Immature natural killer cell (primary cell): ENCODE data around the gene PDE4D. TPM values are rescaled to one million over a fixed set of nuclear protein-coding genes. Genes with fewer than 3 reads are reported as not detected.
"Not testable (repeated sequence)": the region's sequence is repeated elsewhere in the genome, so short reads cannot be mapped to it uniquely, and the experiment has no call there.

Experiments
- DNase-seq, 3 donors: peaks; one replicate each; pipeline ENCODE4 v3.0.0; 2022; ENCODE audit warnings: mixed read lengths in 1 of 3
- H3K27ac Mint-ChIP-seq, 6 donors: one replicate each; pipeline ENCODE4 v1.8.0; 2020; ENCODE audit warnings: mixed read lengths in 6 of 6, mild to moderate bottlenecking in 5 of 6, inconsistent platforms in 4 of 6, moderate library complexity in 3 of 6
- H3K27me3 Mint-ChIP-seq, 3 donors: one replicate each; pipeline ENCODE4 v1.8.0; 2020 to 2021; ENCODE audit warnings: low read depth in 3 of 3, mild to moderate bottlenecking in 3 of 3, mixed read lengths in 3 of 3, moderate library complexity in 3 of 3, inconsistent platforms in 1 of 3
- H3K36me3 Mint-ChIP-seq, 3 donors: one replicate each; pipeline ENCODE4 v1.8.0; 2020; ENCODE audit warnings: mixed read lengths in 3 of 3, inconsistent platforms in 2 of 3, mild to moderate bottlenecking in 2 of 3
- H3K4me1 Mint-ChIP-seq, 2 donors: one replicate each; pipeline ENCODE4 v1.8.0; 2020; ENCODE audit warnings: inconsistent platforms in 2 of 2, mild to moderate bottlenecking in 2 of 2, mixed read lengths in 2 of 2, moderate library complexity in 1 of 2
- H3K4me3 Mint-ChIP-seq, 5 donors: one replicate each; pipeline ENCODE4 v1.8.0; 2020; ENCODE audit warnings: mild to moderate bottlenecking in 5 of 5, mixed read lengths in 5 of 5, inconsistent platforms in 3 of 5, moderate library complexity in 3 of 5
- H3K9me3 Mint-ChIP-seq, 6 donors: one replicate each; pipeline ENCODE4 v1.8.0; 2020; ENCODE audit warnings: mild to moderate bottlenecking in 6 of 6, mixed read lengths in 6 of 6, inconsistent platforms in 4 of 6, moderate library complexity in 3 of 6
- polyA plus RNA-seq, 3 donors: library from polyadenylated mRNA; unstranded; fragments of 300-500 nt; fragmentation: Illumina TruSeq; gene quantifications; one replicate each; pipeline ENCODE4 v1.2.3, GENCODE V29; 2021

PDE4D gene
- polyA plus RNA-seq, 3 donors from 2014 or later, result 10.7 to 15.4 (median 12.6) TPM

GRCh38 chr5:59390074-59390659, 503.4 kb downstream of the PDE4D start:
- H3K9me3 Mint-ChIP-seq, result no peaks in the 10 kb centered on the region

GRCh38 chr5:59387127-59387526, 506.4 kb downstream of the PDE4D start:
- no peak overlapping the region for H3K27ac Mint-ChIP-seq
- no peaks in the 10 kb centered on the region for H3K36me3 Mint-ChIP-seq
- H3K4me3 Mint-ChIP-seq, result no peak overlapping the region

More at GRCh38 chr5:59390074-59390659, 503.4 kb downstream of the PDE4D start:
- Mint-ChIP-seq H3K27ac (no peak overlapping the region), H3K4me3 (no peak overlapping the region), H3K27me3 (peaks cover 2 to 5% (median 2%) of the 10 kb centered on the region in 3 donors), H3K36me3 (no peaks in the 10 kb centered on the region), H3K4me1 (no peaks in the 10 kb centered on the region)
- DNase-seq, result peak in 2 of 3 donors; percentile 9 to 11

GRCh38 chr5:59385700-59386099, 507.8 kb downstream of the PDE4D start:
- H3K27ac Mint-ChIP-seq, result no peak overlapping the region

More at GRCh38 chr5:59387127-59387526, 506.4 kb downstream of the PDE4D start:
- Mint-ChIP-seq H3K27me3 (peaks cover 2 to 9% (median 2%) of the 10 kb centered on the region in 3 donors), H3K9me3 (no peaks in the 10 kb centered on the region), H3K4me1 (no peaks in the 10 kb centered on the region)
- DNase-seq, result no peak

GRCh38 chr5:59380350-59380951, 513.1 kb downstream of the PDE4D start:
- H3K27ac Mint-ChIP-seq, result peak overlapping the region in 5 of 6 donors; percentile 7 to 72 (median 18)
- peaks cover 5 to 9% of the 10 kb centered on the region in 2 donors for H3K4me1 Mint-ChIP-seq
- peak; percentile 64 to 75 (median 65) for DNase-seq
- peak overlapping the region in 1 of 5 donors; percentile 2 for H3K4me3 Mint-ChIP-seq
- no peaks in the 10 kb centered on the region for H3K9me3 Mint-ChIP-seq
- H3K27me3 Mint-ChIP-seq, result peaks cover 6 to 11% (median 7%) of the 10 kb centered on the region in 3 donors
- H3K36me3 Mint-ChIP-seq, result no peaks in the 10 kb centered on the region

More at GRCh38 chr5:59385700-59386099, 507.8 kb downstream of the PDE4D start:
- no peak for DNase-seq
- Mint-ChIP-seq H3K36me3 (no peaks in the 10 kb centered on the region), H3K4me3 (no peak overlapping the region), H3K4me1 (peaks cover 0 to under 1% of the 10 kb centered on the region in 2 donors), H3K27me3 (peaks cover 2 to 9% (median 2%) of the 10 kb centered on the region in 3 donors), H3K9me3 (no peaks in the 10 kb centered on the region)

GRCh38 chr5:59374036-59374435, 519.5 kb downstream of the PDE4D start:
- Mint-ChIP-seq H3K27me3 (peaks cover 6 to 17% (median 12%) of the 10 kb centered on the region in 3 donors), H3K9me3 (peaks cover 9 to 23% (median 13%) of the 10 kb centered on the region in 6 donors)
- not testable (repeated sequence) for DNase-seq, H3K36me3 Mint-ChIP-seq, H3K4me1 Mint-ChIP-seq, H3K4me3 Mint-ChIP-seq, H3K27ac Mint-ChIP-seq

- Mint-ChIP-seq H3K27me3 (peaks cover 3 to 18% (median 9%) of the 10 kb centered on the region in 3 donors), H3K36me3 (peaks cover 0 to 10% (median 8%) of the 10 kb centered on the region in 3 donors), H3K9me3 (peaks cover 9 to 23% (median 13%) of the 10 kb centered on the region in 6 donors), H3K4me3 (no peak overlapping the region), H3K4me1 (peaks cover 3 to 6% of the 10 kb centered on the region in 2 donors), H3K27ac (no peak overlapping the region)
- no peak for DNase-seq
Measured at GRCh38 chr5:59371525-59372127, 521.9 kb downstream of the PDE4D start.

- H3K4me3 Mint-ChIP-seq, result no peak overlapping the region
- H3K27me3 Mint-ChIP-seq, result peaks cover 0 to 10% (median 6%) of the 10 kb centered on the region in 3 donors
- no peaks in the 10 kb centered on the region for H3K36me3 Mint-ChIP-seq
- peaks cover 2 to 14% (median 9%) of the 10 kb centered on the region in 6 donors for H3K9me3 Mint-ChIP-seq
- H3K4me1 Mint-ChIP-seq, result peaks cover 3 to 6% of the 10 kb centered on the region in 2 donors
- DNase-seq, result no peak
- H3K27ac Mint-ChIP-seq, result no peak overlapping the region
Measured at GRCh38 chr5:59368951-59369350, 524.6 kb downstream of the PDE4D start.

GRCh38 chr5:59367791-59368394, 525.6 kb downstream of the PDE4D start:
- peak overlapping the region in 1 of 5 donors; percentile 27 for H3K4me3 Mint-ChIP-seq
- peaks cover 3 to 6% of the 10 kb centered on the region in 2 donors for H3K4me1 Mint-ChIP-seq
- DNase-seq, result peak; percentile 43 to 55 (median 50)
- H3K36me3 Mint-ChIP-seq, result no peaks in the 10 kb centered on the region
- no peak overlapping the region for H3K27ac Mint-ChIP-seq
- peaks cover 0 to 9% (median 6%) of the 10 kb centered on the region in 3 donors for H3K27me3 Mint-ChIP-seq
- H3K9me3 Mint-ChIP-seq, result peaks cover 0 to 3% (median 1%) of the 10 kb centered on the region in 6 donors

GRCh38 chr5:59366784-59367183, 526.7 kb downstream of the PDE4D start:
- Mint-ChIP-seq H3K4me1 (peaks cover 3 to 6% of the 10 kb centered on the region in 2 donors), H3K4me3 (no peak overlapping the region), H3K9me3 (no peaks in the 10 kb centered on the region), H3K36me3 (no peaks in the 10 kb centered on the region), H3K27ac (no peak overlapping the region), H3K27me3 (peaks cover 0 to 7% (median 4%) of the 10 kb centered on the region in 3 donors)
- DNase-seq, result no peak

GRCh38 chr5:59362438-59362837, 531.1 kb downstream of the PDE4D start:
- no peak overlapping the region for H3K4me3 Mint-ChIP-seq
- no peak for DNase-seq
- H3K36me3 Mint-ChIP-seq, result no peaks in the 10 kb centered on the region
- no peaks in the 10 kb centered on the region for H3K9me3 Mint-ChIP-seq
- peaks cover 3 to 8% (median 5%) of the 10 kb centered on the region in 3 donors for H3K27me3 Mint-ChIP-seq
- peaks cover 19 to 22% of the 10 kb centered on the region in 2 donors for H3K4me1 Mint-ChIP-seq
- no peak overlapping the region for H3K27ac Mint-ChIP-seq

- no peak overlapping the region for H3K4me3 Mint-ChIP-seq
- peaks cover 29 to 31% of the 10 kb centered on the region in 2 donors for H3K4me1 Mint-ChIP-seq
- peaks cover 10 to 14% (median 14%) of the 10 kb centered on the region in 3 donors for H3K27me3 Mint-ChIP-seq
- H3K36me3 Mint-ChIP-seq, result no peaks in the 10 kb centered on the region
- no peak overlapping the region for H3K27ac Mint-ChIP-seq
- no peak for DNase-seq
- H3K9me3 Mint-ChIP-seq, result no peaks in the 10 kb centered on the region
Measured at GRCh38 chr5:59361454-59361853, 532.1 kb downstream of the PDE4D start.

- H3K27me3 Mint-ChIP-seq, result peaks cover 10 to 16% (median 14%) of the 10 kb centered on the region in 3 donors
- H3K4me3 Mint-ChIP-seq, result no peak overlapping the region
- no peaks in the 10 kb centered on the region for H3K9me3 Mint-ChIP-seq
- peak overlapping the region in 2 of 6 donors; percentile 1 to 11 for H3K27ac Mint-ChIP-seq
- H3K36me3 Mint-ChIP-seq, result no peaks in the 10 kb centered on the region
- DNase-seq, result no peak
- peaks cover 32 to 38% of the 10 kb centered on the region in 2 donors for H3K4me1 Mint-ChIP-seq
Measured at GRCh38 chr5:59360130-59360555, 533.4 kb downstream of the PDE4D start.

GRCh38 chr5:59358005-59358861, 535.3 kb downstream of the PDE4D start:
- no peaks in the 10 kb centered on the region for H3K36me3 Mint-ChIP-seq
- H3K4me3 Mint-ChIP-seq, result peak overlapping the region; percentile 77 to 89 (median 86)
- peaks cover 10 to 20% (median 14%) of the 10 kb centered on the region in 3 donors for H3K27me3 Mint-ChIP-seq
- H3K9me3 Mint-ChIP-seq, result no peaks in the 10 kb centered on the region
- H3K4me1 Mint-ChIP-seq, result peaks cover 49% of the 10 kb centered on the region in 2 donors
- H3K27ac Mint-ChIP-seq, result peak overlapping the region; percentile 86 to 95 (median 94)
- peak; percentile 61 to 74 (median 71) for DNase-seq
